Measurements from ENCODE around the gene ZNF81.
A peak's percentile ranks its signal among the peaks of the same experiment; 100 is the strongest.
"Not testable (repeated sequence)": the region's sequence is repeated elsewhere in the genome, so short reads cannot be mapped to it uniquely, and the experiment has no call there.

The ZNF81 gene

GRCh38 chrX:47840111-47840510 is 3.4 kb downstream of the ZNF81 start:
- H3K27ac Mint-ChIP-seq, result no peak overlapping the region
- DNase-seq, result no peak
- H3K36me3 Mint-ChIP-seq (ENCODE audit: low read depth), result peaks cover 11% of the 10 kb centered on the region
- H3K9me3 Mint-ChIP-seq, result peaks cover 57% of the 10 kb centered on the region
- H3K4me3 Mint-ChIP-seq, result no peak overlapping the region
- peaks cover 23% of the 10 kb centered on the region for H3K4me1 Mint-ChIP-seq
- TF ChIP-seq CTCF (IDR thresholded peaks at IDR 0.05), result no peak
- no peaks in the 10 kb centered on the region for H3K27me3 Mint-ChIP-seq (ENCODE audit: low read depth, poor library complexity)

- no peak overlapping the region for H3K4me3 Mint-ChIP-seq
- no peaks in the 10 kb centered on the region for H3K27me3 Mint-ChIP-seq (ENCODE audit: low read depth, poor library complexity)
- peaks cover 26% of the 10 kb centered on the region for H3K36me3 Mint-ChIP-seq (ENCODE audit: low read depth)
- H3K9me3 Mint-ChIP-seq, result peaks cover 49% of the 10 kb centered on the region
- TF ChIP-seq CTCF (IDR thresholded peaks at IDR 0.05), result no peak
- H3K27ac Mint-ChIP-seq, result no peak overlapping the region
- no peaks in the 10 kb centered on the region for H3K4me1 Mint-ChIP-seq
- DNase-seq, result no peak
Measured at GRCh38 chrX:47843363-47843762, 6.7 kb downstream of the ZNF81 start.

- H3K27ac Mint-ChIP-seq, result no peak overlapping the region
- no peaks in the 10 kb centered on the region for H3K27me3 Mint-ChIP-seq (ENCODE audit: low read depth, poor library complexity)
- TF ChIP-seq CTCF (IDR thresholded peaks at IDR 0.05), result no peak
- no peaks in the 10 kb centered on the region for H3K4me1 Mint-ChIP-seq
- no peak overlapping the region for H3K4me3 Mint-ChIP-seq
- DNase-seq, result no peak
- H3K9me3 Mint-ChIP-seq, result peaks cover 48% of the 10 kb centered on the region
- H3K36me3 Mint-ChIP-seq (ENCODE audit: low read depth), result peaks cover 27% of the 10 kb centered on the region
Measured at GRCh38 chrX:47844117-47844516, 7.4 kb downstream of the ZNF81 start.

GRCh38 chrX:47846040-47846439 is 9.3 kb downstream of the ZNF81 start:
- H3K4me3 Mint-ChIP-seq, result no peak overlapping the region
- H3K4me1 Mint-ChIP-seq, result no peaks in the 10 kb centered on the region
- peaks cover 42% of the 10 kb centered on the region for H3K9me3 Mint-ChIP-seq
- no peak for DNase-seq
- no peaks in the 10 kb centered on the region for H3K27me3 Mint-ChIP-seq (ENCODE audit: low read depth, poor library complexity)
- H3K36me3 Mint-ChIP-seq (ENCODE audit: low read depth), result peaks cover 28% of the 10 kb centered on the region
- no peak for TF ChIP-seq CTCF (IDR thresholded peaks at IDR 0.05)
- H3K27ac Mint-ChIP-seq, result peak overlapping the region; percentile 51

- Mint-ChIP-seq H3K9me3 (peaks cover 27% of the 10 kb centered on the region), H3K4me1 (no peaks in the 10 kb centered on the region), H3K27me3 (ENCODE audit: low read depth, poor library complexity) (no peaks in the 10 kb centered on the region), H3K36me3 (ENCODE audit: low read depth) (peaks cover 20% of the 10 kb centered on the region), H3K27ac (no peak overlapping the region), H3K4me3 (no peak overlapping the region)
- no peak for TF ChIP-seq CTCF (IDR thresholded peaks at IDR 0.05)
- no peak for DNase-seq
Measured at GRCh38 chrX:47849778-47850177, 13.1 kb downstream of the ZNF81 start.

- H3K4me1 Mint-ChIP-seq; DNase-seq; H3K27me3 Mint-ChIP-seq (ENCODE audit: low read depth, poor library complexity); H3K27ac Mint-ChIP-seq; H3K4me3 Mint-ChIP-seq: not testable (repeated sequence)
- H3K9me3 Mint-ChIP-seq, result peaks cover 27% of the 10 kb centered on the region
- peaks cover 20% of the 10 kb centered on the region for H3K36me3 Mint-ChIP-seq (ENCODE audit: low read depth)
Measured at GRCh38 chrX:47850389-47850788, 13.7 kb downstream of the ZNF81 start.

All from nephron progenitor cell (in vitro differentiated cells).